Middle frontal gyrus (tissue), 1 donor: ENCODE results near the gene SLC5A9.

Experiments
- DNase-seq: peaks from one replicate; pipeline ENCODE4 v3.0.0-alpha.2; 2015; ENCODE audit warnings: low spot score; ENCODE audit errors: extremely low spot score

The SLC5A9 gene

DNA sequence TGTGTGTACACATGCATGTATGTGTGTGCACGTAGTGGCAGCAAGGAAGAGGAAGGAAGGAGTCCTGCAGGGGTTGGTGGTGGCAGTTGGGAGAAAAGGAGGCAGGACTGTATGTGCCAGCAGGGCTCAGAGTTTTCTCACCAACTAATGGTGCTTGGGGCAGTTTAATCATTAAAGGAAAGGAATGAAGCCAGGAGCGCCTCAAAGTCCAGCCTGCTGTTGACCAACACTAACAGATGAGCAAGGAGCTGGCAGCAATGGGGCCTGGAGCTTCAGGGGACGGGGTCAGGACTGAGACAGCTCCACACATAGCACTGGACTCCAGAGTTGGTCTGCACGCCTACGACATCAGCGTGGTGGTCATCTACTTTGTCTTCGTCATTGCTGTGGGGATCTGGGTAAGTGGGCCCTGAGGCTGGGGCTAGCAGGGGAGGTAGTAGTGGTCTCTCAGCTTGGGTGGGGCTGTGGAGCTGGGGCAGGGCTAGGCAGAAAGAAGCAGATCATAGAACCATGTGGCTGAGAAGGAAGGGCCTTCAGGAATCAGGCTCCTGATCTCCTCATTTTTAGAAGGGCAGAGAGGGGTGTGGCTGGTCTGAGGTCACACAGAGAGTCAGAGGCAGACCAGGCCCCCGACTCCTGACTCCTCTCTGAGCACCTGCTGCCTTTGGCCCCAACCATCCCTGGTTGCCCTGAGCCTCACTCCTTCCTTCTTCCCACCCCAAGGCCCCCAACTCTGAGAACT lies at the start of gene SLC5A9:
TSS of gene SLC5A9 (plus strand) at position 216 of the 742 bp plus-strand sequence. CDS start at position 237, 21 bp downstream.
- no peak for DNase-seq

DNA sequence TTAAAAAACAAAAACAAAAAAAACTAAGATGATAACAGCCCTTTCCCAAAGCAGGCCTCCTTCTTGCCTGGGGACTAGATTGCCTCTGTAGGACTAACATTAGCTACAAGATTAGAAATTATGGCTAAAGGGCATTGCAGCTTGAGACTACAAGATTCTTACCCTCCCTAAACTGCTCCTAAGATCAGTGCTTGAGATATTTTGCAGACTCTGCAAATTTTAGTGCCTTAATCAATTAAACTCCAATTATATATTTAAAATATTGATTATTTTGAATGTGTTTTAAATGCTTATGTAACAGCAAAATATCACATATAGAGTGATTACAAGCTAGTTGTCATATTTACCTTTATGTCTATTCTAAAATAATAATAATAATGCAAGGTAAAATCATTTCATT lies 47.4 kb upstream of the SLC5A9 start:
- no peak for DNase-seq

DNA sequence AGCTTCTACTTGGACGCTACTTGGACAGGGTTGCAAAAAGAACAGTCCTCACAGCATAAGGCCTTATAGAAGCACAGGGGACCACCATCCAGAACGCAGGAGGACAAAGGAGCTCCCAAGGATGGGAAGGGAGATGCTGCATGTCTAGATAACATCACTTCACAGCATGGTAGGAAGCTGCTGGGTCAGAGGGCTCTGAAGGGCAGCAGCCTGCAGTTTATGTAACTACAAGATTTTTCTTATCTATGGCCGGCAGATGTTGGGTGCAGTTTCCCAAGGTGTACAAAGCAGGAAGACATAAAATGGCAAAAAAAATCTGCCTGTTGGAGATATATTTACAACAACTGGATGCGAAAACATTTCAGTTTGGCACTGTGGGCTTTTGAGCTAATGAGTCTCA lies 45.3 kb upstream of the SLC5A9 start:
- DNase-seq: no peak

- DNase-seq: no peak
These were observed 40.7 kb upstream of the SLC5A9 start for GRCh38 chr1:48181669-48182367.

DNA sequence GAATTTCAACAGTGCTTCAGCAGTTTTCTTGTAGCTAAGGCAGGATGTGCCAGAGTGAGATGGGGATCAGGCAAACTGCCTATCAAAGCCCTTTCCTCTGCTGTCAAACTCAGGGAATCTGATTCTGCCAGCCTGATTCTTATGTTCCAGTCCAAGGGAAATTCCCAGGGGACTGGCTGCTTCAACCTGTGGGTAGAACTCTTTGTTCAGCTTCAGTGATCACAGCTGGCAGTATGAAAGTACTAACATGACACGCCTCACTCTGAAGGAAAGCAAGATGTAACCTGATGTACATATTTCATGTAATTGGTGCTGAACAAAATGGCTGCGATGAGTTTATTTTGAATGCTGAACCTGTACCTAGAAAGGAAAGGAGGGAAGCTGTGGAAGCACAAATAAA lies 40.1 kb upstream of the SLC5A9 start:
- no peak for DNase-seq

DNA sequence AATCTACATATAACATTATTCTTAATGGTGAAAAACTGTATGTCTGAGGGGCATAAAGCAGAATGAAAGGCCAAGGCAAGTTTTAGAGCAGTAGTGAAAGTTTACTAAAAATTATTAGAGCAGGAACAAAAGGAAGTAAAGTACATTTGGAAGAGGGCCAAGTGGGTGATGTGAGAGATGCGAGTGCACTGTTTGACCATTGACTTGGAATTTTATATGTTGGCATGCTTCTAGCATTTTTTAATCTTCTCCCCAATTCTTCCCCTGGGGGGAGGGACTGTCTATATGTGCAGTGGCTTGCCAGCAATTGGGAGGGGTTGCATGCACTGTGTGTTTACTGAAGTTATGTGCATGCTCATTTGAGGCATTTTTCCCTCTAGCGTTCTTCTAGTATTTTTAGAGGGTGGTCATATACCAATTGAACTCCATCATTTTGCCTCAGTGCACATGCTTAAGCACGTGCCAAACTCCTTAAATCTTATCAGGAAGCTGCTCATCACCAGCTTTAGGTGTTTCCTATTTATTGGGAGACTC lies 36.1 kb upstream of the SLC5A9 start:
- DNase-seq: no peak

- DNase-seq: no peak
These were observed 34.5 kb upstream of the SLC5A9 start for GRCh38 chr1:48187969-48188563.

DNA sequence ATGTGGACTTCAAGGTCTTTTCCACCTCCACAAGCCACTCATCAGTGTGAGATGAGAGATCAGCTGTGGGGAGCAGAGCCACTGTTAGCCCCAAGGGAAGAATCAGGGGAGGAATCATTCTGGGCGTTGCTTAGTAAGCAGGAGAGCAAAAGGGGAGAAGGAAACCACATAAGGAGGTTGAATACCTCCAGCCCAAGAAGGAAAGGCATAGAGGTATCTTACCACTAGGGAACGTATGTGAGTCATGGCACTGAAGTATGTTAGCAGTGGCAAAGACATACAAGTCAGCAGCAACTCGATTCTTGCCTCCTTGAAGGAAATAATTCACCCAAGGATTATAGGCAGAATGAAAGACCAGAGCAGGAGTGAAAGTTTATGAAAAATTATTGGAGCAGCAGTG lies 31.6 kb upstream of the SLC5A9 start:
- no peak for DNase-seq

DNA sequence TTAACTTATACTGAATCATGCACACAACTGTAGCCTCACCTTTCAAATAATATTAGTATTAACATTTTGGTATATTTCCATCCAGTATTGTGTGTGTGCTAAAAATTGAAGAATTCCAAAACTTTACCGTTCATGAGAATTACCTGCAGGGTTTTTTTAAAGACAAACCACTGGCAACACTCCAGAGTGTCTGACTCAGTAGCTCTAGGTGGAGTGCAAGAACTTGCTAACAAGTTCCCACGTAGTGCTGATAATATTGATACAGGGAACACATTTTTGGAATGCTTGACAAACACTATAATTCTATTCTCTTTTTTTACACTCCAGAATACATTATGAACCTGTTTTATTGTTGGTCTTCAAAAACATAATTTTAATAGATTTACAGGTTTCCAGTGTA lies 27.7 kb upstream of the SLC5A9 start:
- no peak for DNase-seq

DNA sequence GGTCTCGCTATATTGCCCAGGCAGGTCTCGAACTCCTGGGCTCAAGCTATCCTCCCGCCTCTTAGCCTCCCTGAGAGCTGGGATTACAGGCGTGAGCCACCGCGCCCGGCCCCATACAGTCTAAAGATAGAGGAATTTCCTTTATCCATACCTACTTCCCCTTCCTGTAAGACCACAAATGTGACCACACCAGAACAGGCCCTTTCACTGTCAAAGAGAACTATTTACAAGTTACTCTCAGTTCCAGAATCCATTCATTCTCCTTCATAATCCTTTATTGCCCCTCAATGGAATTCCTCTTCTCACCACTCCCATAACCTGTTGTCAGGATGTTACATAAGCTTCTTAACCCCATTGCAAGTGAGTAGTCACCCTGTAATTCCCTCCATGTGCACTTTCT lies 26.3 kb upstream of the SLC5A9 start:
- no peak for DNase-seq

- no peak for DNase-seq
These were observed 23.5 kb upstream of the SLC5A9 start for GRCh38 chr1:48198970-48199369.

GRCh38 chr1:48200166-48200900 lies 22.2 kb upstream of the SLC5A9 start:
- no peak for DNase-seq

GRCh38 chr1:48202030-48202752 lies 20.3 kb upstream of the SLC5A9 start:
- peak; percentile 35 for DNase-seq

DNA sequence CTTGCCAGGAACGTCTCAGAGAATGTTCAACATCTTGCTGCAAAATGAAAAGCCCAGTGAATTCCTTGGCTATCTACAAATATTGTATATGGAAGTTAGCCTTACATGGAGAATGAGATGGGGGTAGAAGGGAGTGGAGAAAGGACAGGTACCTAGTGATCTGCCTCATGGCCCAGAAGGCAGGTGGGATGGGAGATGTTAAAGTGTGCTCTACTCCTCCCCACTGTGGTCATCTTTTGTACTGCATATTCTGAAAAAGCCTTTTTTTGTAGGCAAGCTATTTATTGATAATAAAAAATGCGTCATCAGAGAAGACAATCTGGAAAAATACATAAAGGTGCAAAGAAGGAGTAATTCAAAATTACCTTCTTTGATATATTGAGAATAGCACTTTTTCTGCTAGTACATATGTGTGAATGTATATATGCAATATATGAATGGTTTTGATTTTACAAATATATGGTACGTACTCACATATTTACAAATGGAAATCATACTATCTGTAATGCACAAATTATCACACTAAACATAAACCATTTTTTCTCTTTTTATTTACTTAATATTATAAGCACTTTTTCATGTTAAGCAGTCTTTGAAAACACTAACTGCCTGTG lies 19.1 kb upstream of the SLC5A9 start:
- DNase-seq: no peak

- DNase-seq: no peak
These were observed 17.0 kb upstream of the SLC5A9 start for GRCh38 chr1:48205522-48205921.

DNA sequence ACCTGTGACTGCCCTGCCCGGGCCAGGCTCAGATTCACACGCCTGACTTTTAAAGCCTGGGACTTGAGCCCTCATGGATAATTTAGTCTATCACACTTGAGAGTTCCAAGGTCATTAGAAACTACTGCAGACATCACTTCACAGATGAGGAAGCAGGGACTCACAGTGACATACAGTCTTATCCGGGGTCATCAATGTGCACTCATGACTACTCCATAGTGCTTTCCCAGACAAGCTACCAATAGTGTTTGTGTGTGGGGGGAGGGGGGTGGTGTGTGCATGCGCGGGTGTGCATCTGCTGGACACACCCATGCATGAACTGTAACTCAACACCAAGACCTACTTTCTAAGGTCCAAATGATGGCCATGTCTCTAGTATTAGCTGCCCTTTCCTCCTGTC lies 16.1 kb upstream of the SLC5A9 start:
- no peak for DNase-seq

DNA sequence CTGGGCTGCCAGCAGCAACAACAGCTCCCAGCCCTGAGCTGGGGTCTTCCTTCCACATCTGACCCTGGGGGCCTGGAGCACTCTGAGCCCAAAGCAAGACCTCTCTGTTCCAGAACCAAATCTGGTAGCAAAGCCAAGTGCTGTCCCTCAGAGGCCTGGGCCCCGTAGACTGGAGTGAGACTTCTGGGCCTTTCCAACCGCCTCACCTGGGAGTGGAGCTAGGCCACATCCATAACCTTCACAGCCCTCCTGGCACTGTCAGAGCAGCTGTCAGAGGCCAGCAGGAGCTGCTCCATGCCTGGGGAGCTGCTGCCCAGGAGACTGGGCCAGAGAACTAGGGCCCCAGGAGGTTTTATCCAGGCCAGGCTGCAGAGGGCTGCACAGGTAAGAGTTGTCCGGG lies 15.4 kb upstream of the SLC5A9 start:
- no peak for DNase-seq

- DNase-seq: no peak
These were observed 14.9 kb upstream of the SLC5A9 start for GRCh38 chr1:48207536-48208075.

- no peak for DNase-seq
These were observed 14.3 kb upstream of the SLC5A9 start for GRCh38 chr1:48208251-48208650.

- DNase-seq: no peak
These were observed 13.9 kb upstream of the SLC5A9 start for GRCh38 chr1:48208652-48209051.
